Stomach smooth muscle (tissue), 2 donors: ENCODE results near the gene EPHA8.

Experiments used
- H3K27ac ChIP-seq: one replicate; pipeline ENCODE4 v1.7.0; 2013; ENCODE audit warnings: mild to moderate bottlenecking, low read length, inconsistent platforms
- H3K27me3 ChIP-seq, 2 donors: one replicate each; pipeline ENCODE4 v1.7.0; 2013; ENCODE audit warnings: low read length in 2 of 2; ENCODE audit not compliant: insufficient read depth in 2 of 2, control insufficient read depth in 1 of 2
- H3K36me3 ChIP-seq, 2 donors: one replicate each; pipeline ENCODE4 v1.7.0; 2013; ENCODE audit warnings: low read length in 2 of 2; ENCODE audit not compliant: control insufficient read depth in 2 of 2, insufficient read depth in 2 of 2
- H3K4me1 ChIP-seq: one replicate; pipeline ENCODE4 v1.7.0; 2013; ENCODE audit warnings: low read length; ENCODE audit not compliant: control insufficient read depth, insufficient read depth
- H3K4me3 ChIP-seq, 2 donors: one replicate each; pipeline ENCODE4 v1.7.0; 2013; ENCODE audit warnings: low read length in 2 of 2
- H3K9ac ChIP-seq, 2 donors: one replicate each; pipeline ENCODE4 v1.7.0; 2013; ENCODE audit warnings: low read length in 2 of 2, mild to moderate bottlenecking in 1 of 2
- H3K9me3 ChIP-seq, 2 donors: one replicate each; pipeline ENCODE4 v1.7.0; 2013; ENCODE audit warnings: low read length in 2 of 2; ENCODE audit not compliant: control insufficient read depth in 2 of 2
- donor health status: healthy.
- donor health status: Pancreatic carcinoma.

EPHA8 gene

GRCh38 chr1:22606161-22606560, 42.9 kb downstream of the EPHA8 start:
- Histone ChIP-seq H3K9ac (no peak overlapping the region), H3K4me1 (no peaks in the 10 kb centered on the region), H3K9me3 (no peaks in the 10 kb centered on the region), H3K27me3 (peaks cover 26 to 45% of the 10 kb centered on the region in 2 donors), H3K27ac (no peak overlapping the region), H3K36me3 (no peaks in the 10 kb centered on the region), H3K4me3 (no peak overlapping the region)

DNA sequence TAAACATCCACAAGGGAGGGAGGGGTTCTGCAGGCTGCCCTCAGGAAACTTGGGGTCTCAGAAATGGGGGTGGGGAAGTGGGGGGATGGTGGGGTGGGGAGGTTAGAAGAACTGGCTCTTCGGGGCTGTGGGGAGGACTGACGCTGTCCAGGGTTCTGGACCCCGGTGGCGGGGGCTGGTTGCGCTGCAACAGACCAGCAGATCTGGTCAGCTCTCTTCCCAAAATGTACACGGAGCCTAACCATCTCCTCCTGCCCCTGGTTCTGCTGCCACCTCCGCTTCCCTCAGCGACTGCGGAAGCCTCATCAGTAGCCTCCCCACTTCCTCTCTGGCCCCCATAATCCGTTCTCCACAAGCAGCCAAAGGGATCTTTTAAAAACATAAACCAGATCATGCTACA, 43.9 kb downstream of the EPHA8 start:
- Histone ChIP-seq H3K4me1 (no peaks in the 10 kb centered on the region), H3K27ac (no peak overlapping the region), H3K4me3 (no peak overlapping the region), H3K9me3 (no peaks in the 10 kb centered on the region), H3K36me3 (no peaks in the 10 kb centered on the region), H3K27me3 (peaks cover 25 to 49% of the 10 kb centered on the region in 2 donors), H3K9ac (no peak overlapping the region)

DNA sequence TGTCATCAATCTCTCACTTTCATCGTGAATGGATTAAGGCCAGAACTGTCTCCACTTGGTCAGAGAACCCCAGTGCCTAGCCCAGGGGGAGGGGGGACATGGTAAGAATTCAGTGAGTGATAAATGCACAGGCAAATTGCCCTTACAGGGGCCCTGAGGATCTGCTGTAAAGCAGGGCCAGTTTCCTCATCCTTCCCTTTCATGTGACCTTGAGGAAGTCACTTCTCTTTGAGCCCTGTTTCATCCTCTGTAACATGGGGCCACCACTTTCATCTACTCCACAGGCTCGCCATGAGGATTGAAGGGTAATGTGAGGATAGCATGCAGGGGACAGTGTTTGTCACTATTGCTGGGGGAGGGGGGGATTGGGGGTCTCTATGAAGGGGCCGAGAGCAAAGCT, 45.1 kb downstream of the EPHA8 start:
- Histone ChIP-seq H3K4me1 (no peaks in the 10 kb centered on the region), H3K27me3 (peaks cover 28 to 45% of the 10 kb centered on the region in 2 donors), H3K27ac (no peak overlapping the region), H3K4me3 (no peak overlapping the region), H3K9ac (no peak overlapping the region), H3K36me3 (no peaks in the 10 kb centered on the region), H3K9me3 (no peaks in the 10 kb centered on the region)

DNA sequence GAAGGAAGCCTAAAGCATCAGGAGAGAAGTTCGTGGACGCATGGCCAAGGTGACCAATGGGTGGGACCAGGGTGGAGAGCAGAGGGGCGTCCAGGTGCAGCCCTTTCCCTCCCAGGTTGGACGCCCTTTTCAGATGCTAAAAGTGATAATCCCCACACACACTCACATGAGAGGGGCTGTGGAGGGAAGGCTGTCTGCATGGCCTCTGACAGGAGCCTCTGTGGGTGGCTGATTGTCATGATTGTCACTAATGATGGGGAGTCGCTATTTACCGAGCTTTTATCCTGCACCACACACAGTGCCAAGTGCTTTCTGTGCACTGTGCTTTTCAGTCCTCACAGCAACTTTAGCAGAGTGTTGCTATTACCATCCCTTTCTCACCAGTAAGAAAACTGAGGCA, 46.0 kb downstream of the EPHA8 start:
- H3K27ac ChIP-seq: no peak overlapping the region
- H3K9ac ChIP-seq: no peak overlapping the region
- H3K36me3 ChIP-seq: no peaks in the 10 kb centered on the region
- no peaks in the 10 kb centered on the region for H3K4me1 ChIP-seq
- H3K9me3 ChIP-seq: no peaks in the 10 kb centered on the region
- no peak overlapping the region for H3K4me3 ChIP-seq
- peaks cover 25 to 46% of the 10 kb centered on the region in 2 donors for H3K27me3 ChIP-seq

DNA sequence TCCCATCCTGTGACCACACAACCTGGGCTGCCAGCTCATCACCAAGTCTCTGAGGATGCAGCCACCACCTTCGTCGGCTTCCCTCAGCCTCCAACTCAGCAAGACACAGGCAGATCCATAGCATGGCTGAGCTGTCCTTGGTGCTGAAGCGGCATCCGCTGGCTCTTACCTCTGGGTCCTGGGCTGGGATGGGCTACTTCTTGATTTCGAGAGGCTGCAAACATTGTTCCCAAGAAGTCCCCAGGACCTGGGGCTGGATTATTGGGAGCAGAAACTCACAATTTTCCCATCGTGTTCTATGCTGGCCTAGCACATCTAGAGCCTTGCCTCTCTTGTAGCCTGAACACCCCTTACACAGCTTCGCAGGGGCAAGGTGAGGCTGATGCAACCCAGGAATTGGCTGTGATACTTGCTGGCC, 48.2 kb downstream of the EPHA8 start:
- no peaks in the 10 kb centered on the region for H3K36me3 ChIP-seq
- no peaks in the 10 kb centered on the region for H3K9me3 ChIP-seq
- H3K4me1 ChIP-seq: no peaks in the 10 kb centered on the region
- H3K27ac ChIP-seq: no peak overlapping the region
- H3K27me3 ChIP-seq: peaks cover 36 to 51% of the 10 kb centered on the region in 2 donors
- no peak overlapping the region for H3K4me3 ChIP-seq
- no peak overlapping the region for H3K9ac ChIP-seq

DNA sequence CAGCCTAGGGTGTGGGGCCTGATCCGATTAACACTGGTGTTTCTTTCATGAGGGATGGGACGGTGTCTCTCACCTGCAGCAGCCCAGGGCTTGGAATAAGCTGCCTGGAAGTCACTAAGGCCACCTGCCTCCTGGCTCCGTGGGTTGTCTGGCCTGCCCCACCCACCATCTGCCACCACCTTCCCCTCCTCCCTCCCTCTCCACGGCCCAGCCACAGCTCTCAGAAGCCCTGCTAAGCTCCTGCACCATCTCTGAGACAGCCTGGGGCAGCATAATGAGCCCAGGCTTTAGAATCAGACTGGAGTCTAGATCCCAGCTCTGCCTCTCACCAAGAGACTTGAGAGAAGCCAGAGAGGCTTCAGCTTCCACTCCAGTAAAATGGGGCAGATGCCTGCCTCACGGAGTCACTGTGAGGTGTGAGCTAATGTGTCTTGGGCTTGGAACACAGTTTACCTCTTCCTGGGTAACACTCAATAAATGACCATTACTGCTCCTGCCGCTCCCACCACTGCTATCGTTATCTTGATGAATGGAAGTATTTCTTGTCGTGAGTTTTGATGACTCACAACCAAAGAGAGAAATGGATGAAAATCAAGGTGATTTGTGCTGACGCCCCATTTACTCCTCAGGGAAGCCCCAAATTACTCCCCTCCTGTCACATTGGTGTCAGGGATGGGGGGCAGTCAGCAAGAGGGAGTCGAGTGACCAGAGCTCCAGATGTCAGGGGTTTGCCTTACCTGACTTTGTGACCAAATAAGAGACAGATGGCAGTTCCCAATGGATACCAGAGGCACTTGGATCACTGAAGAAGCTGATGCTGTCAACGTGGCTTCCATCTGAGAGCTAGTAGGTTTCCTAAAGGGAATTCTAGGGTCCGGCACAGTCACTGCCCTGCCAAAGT, 49.6 kb downstream of the EPHA8 start:
- Histone ChIP-seq H3K27me3 (peaks cover 37 to 56% of the 10 kb centered on the region in 2 donors), H3K36me3 (no peaks in the 10 kb centered on the region), H3K4me1 (no peaks in the 10 kb centered on the region), H3K9me3 (no peaks in the 10 kb centered on the region), H3K4me3 (no peak overlapping the region), H3K9ac (no peak overlapping the region), H3K27ac (no peak overlapping the region)

GRCh38 chr1:22613572-22613918, 50.3 kb downstream of the EPHA8 start:
- no peak overlapping the region for H3K9ac ChIP-seq
- peaks cover 37 to 52% of the 10 kb centered on the region in 2 donors for H3K27me3 ChIP-seq
- no peaks in the 10 kb centered on the region for H3K4me1 ChIP-seq
- H3K9me3 ChIP-seq: no peaks in the 10 kb centered on the region
- no peak overlapping the region for H3K27ac ChIP-seq
- no peak overlapping the region for H3K4me3 ChIP-seq
- no peaks in the 10 kb centered on the region for H3K36me3 ChIP-seq

GRCh38 chr1:22613951-22614350, 50.7 kb downstream of the EPHA8 start:
- no peak overlapping the region for H3K4me3 ChIP-seq
- H3K36me3 ChIP-seq: no peaks in the 10 kb centered on the region
- peaks cover 34 to 52% of the 10 kb centered on the region in 2 donors for H3K27me3 ChIP-seq

DNA sequence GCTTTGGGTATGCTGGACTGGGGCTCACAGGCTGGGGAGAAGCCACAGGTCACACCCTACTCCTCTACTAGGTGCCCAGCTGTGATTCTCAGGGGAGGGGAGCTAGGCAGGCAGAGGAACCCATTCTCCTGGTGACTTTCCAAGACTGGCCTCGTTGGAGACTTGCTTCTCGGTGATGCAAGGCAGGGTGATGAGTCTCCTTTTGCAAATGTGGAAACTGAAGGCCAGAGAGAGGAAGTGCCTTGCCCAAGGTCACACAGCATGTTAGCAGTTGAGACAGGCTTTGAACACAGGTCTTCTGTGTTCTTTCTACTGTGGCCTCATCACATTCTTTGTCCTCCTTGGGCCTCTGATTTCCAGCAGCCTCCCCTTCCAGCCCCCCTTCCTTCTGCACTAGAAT, 52.6 kb downstream of the EPHA8 start:
- Histone ChIP-seq H3K36me3 (no peaks in the 10 kb centered on the region), H3K9ac (no peak overlapping the region), H3K9me3 (no peaks in the 10 kb centered on the region), H3K27me3 (peaks cover 43 to 47% of the 10 kb centered on the region in 2 donors), H3K4me3 (no peak overlapping the region), H3K4me1 (no peaks in the 10 kb centered on the region), H3K27ac (no peak overlapping the region)

More at GRCh38 chr1:22613951-22614350, 50.7 kb downstream of the EPHA8 start:
- no peak overlapping the region for H3K9ac ChIP-seq
- H3K9me3 ChIP-seq: no peaks in the 10 kb centered on the region
- no peaks in the 10 kb centered on the region for H3K4me1 ChIP-seq
- H3K27ac ChIP-seq: no peak overlapping the region

DNA sequence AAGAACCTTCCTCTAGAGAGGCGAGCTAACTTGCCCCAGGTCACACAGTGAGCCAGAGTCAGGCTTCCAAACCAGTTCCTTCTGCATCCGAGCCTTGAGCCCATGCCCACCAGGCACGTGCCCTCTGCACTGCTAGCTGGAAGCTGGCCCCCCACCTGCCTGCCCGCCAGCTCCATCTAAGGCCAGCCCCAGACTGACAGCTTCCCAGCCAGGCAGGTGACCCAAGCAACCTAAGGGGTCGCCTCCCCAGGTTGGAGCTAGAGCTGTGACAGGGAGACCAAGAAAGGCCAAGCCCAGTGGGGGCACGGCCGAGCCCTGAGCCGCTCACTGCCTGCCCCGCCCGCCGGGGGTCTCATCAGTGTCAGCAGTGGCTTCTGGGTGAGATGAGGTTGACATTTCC, 53.3 kb downstream of the EPHA8 start:
- Histone ChIP-seq H3K27ac (no peak overlapping the region), H3K4me1 (no peaks in the 10 kb centered on the region), H3K27me3 (peaks cover 43 to 46% of the 10 kb centered on the region in 2 donors), H3K4me3 (no peak overlapping the region), H3K36me3 (no peaks in the 10 kb centered on the region), H3K9me3 (no peaks in the 10 kb centered on the region), H3K9ac (no peak overlapping the region)

- Histone ChIP-seq H3K36me3 (no peaks in the 10 kb centered on the region), H3K9ac (no peak overlapping the region), H3K27me3 (peaks cover 44 to 47% of the 10 kb centered on the region in 2 donors), H3K9me3 (no peaks in the 10 kb centered on the region), H3K27ac (no peak overlapping the region), H3K4me3 (no peak overlapping the region), H3K4me1 (no peaks in the 10 kb centered on the region)
Measured at GRCh38 chr1:22618056-22618455, 54.8 kb downstream of the EPHA8 start.
